Endothelial cell (in vitro differentiated cells): ENCODE results near the gene P4HTM. TPM values are rescaled to one million over a fixed set of nuclear protein-coding genes. Genes with fewer than 3 reads are reported as not detected.
A peak's percentile ranks its signal among the peaks of the same experiment; 100 is the strongest.

Source experiments
- DNase-seq: peaks from one replicate; pipeline ENCODE4 v3.0.0; 2021; ENCODE audit warnings: low spot score
- H3K27ac Mint-ChIP-seq: one replicate; pipeline ENCODE4 v1.8.0; 2021; ENCODE audit warnings: mixed read lengths, inconsistent platforms; ENCODE audit not compliant: unreplicated experiment
- H3K27me3 Mint-ChIP-seq: one replicate; pipeline ENCODE4 v1.8.0; 2021; ENCODE audit warnings: mild to moderate bottlenecking, moderate library complexity, mixed read lengths, inconsistent platforms; ENCODE audit not compliant: unreplicated experiment
- H3K36me3 Mint-ChIP-seq: one replicate; pipeline ENCODE4 v1.8.0; 2021; ENCODE audit warnings: mild to moderate bottlenecking, low read depth, mixed read lengths, inconsistent platforms; ENCODE audit not compliant: unreplicated experiment
- H3K4me1 Mint-ChIP-seq: one replicate; pipeline ENCODE4 v1.8.0; 2021; ENCODE audit warnings: mild to moderate bottlenecking, mixed read lengths, inconsistent platforms; ENCODE audit not compliant: unreplicated experiment
- H3K4me3 Mint-ChIP-seq: one replicate; pipeline ENCODE4 v1.8.0; 2021; ENCODE audit warnings: mild to moderate bottlenecking, mixed read lengths, inconsistent platforms; ENCODE audit not compliant: unreplicated experiment
- H3K9me3 Mint-ChIP-seq: one replicate; pipeline ENCODE4 v1.8.0; 2021; ENCODE audit warnings: mixed read lengths, inconsistent platforms; ENCODE audit not compliant: unreplicated experiment
- CTCF ChIP-seq: fragments of 200-600 bp; sonication (generic); IDR thresholded peaks from one replicate; pipeline ENCODE4 v1.5.0; 2021; ENCODE audit warnings: antibody characterized with exemption; ENCODE audit not compliant: unreplicated experiment
- total RNA-seq: library from RNA; stranded (reverse); fragmentation: NEBNext Ultra II Directional; extraction: Animal tissue kit (Norgen Biotek cat#: 25700); gene quantifications from one replicate; pipeline ENCODE4 v1.2.1, GENCODE V29; 2021; ENCODE audit not compliant: unreplicated experiment

Gene P4HTM
- total RNA-seq, 1 donor from 2014 or later: 9.3 TPM

GRCh38 chr3:49013738-49014660 lies 24.0 kb downstream of the P4HTM start:
- no peak overlapping the region for H3K4me3 Mint-ChIP-seq

GRCh38 chr3:49015072-49015471 lies 25.0 kb downstream of the P4HTM start:
- TF ChIP-seq CTCF: no peak
- Mint-ChIP-seq H3K36me3 (peaks cover 25% of the 10 kb centered on the region), H3K27me3 (peaks cover 31% of the 10 kb centered on the region), H3K27ac (no peak overlapping the region), H3K4me3 (peak overlapping the region; percentile 27), H3K9me3 (no peaks in the 10 kb centered on the region), H3K4me1 (peaks cover 9% of the 10 kb centered on the region)
- DNase-seq: no peak

More at GRCh38 chr3:49013738-49014660, 24.0 kb downstream of the P4HTM start:
- Mint-ChIP-seq H3K27me3 (peaks cover 27% of the 10 kb centered on the region), H3K27ac (no peak overlapping the region), H3K9me3 (no peaks in the 10 kb centered on the region), H3K4me1 (peaks cover 6% of the 10 kb centered on the region), H3K36me3 (peaks cover 25% of the 10 kb centered on the region)
- peak; percentile 70 for TF ChIP-seq CTCF
- DNase-seq: peak; percentile 63

GRCh38 chr3:49015765-49016164 lies 25.7 kb downstream of the P4HTM start:
- Mint-ChIP-seq H3K4me3 (peak overlapping the region; percentile 62), H3K4me1 (peaks cover 10% of the 10 kb centered on the region), H3K36me3 (peaks cover 25% of the 10 kb centered on the region), H3K27ac (no peak overlapping the region), H3K9me3 (no peaks in the 10 kb centered on the region), H3K27me3 (peaks cover 32% of the 10 kb centered on the region)
- TF ChIP-seq CTCF: no peak
- no peak for DNase-seq

GRCh38 chr3:49016414-49017228 lies 26.6 kb downstream of the P4HTM start:
- Mint-ChIP-seq H3K36me3 (peaks cover 21% of the 10 kb centered on the region), H3K27me3 (peaks cover 32% of the 10 kb centered on the region)
- DNase-seq: no peak

More at GRCh38 chr3:49016414-49017228, 26.6 kb downstream of the P4HTM start:
- H3K4me1 Mint-ChIP-seq: peaks cover 10% of the 10 kb centered on the region
- H3K9me3 Mint-ChIP-seq: no peaks in the 10 kb centered on the region
- H3K27ac Mint-ChIP-seq: peak overlapping the region; percentile 18
- no peak for TF ChIP-seq CTCF
- peak overlapping the region; percentile 67 for H3K4me3 Mint-ChIP-seq
